Renal cortex interstitium (tissue), 11 donors: ENCODE results near the gene ING5. TPM values are rescaled to one million over a fixed set of nuclear protein-coding genes. Genes with fewer than 3 reads are reported as not detected.

Experiments
- DNase-seq, 11 donors: peaks; one replicate each; pipeline ENCODE4 v3.0.0-alpha.2; 2013; ENCODE audit warnings: low read depth in 9 of 11, low spot score in 4 of 11; ENCODE audit errors: extremely low read depth in 1 of 11
- polyA plus RNA-seq, 3 donors: library from polyadenylated mRNA; unstranded; fragments of 120-200 nt; gene quantifications; one replicate each; pipeline ENCODE4 v1.2.1, GENCODE V29; 2013; ENCODE audit not compliant: insufficient read length in 3 of 3

Gene ING5
- polyA plus RNA-seq, 3 donors: 39.4 to 54.5 (median 41.0) TPM

DNA sequence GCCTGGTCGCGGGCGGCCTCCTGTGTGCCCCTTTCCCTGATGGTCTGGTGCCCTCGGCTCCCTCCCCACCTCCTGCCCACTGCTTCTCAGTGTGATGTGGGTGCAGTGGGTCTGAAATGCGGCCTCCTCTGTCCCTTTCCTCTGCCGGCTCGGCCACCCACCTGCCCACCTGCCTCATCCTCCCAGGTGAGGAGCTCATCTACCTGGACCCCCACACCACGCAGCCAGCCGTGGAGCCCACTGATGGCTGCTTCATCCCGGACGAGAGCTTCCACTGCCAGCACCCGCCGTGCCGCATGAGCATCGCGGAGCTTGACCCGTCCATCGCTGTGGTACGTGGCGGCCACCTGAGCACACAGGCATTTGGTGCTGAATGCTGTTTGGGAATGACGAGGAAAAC lies 33.5 kb upstream of the ING5 start:
- DNase-seq: no peak

DNA sequence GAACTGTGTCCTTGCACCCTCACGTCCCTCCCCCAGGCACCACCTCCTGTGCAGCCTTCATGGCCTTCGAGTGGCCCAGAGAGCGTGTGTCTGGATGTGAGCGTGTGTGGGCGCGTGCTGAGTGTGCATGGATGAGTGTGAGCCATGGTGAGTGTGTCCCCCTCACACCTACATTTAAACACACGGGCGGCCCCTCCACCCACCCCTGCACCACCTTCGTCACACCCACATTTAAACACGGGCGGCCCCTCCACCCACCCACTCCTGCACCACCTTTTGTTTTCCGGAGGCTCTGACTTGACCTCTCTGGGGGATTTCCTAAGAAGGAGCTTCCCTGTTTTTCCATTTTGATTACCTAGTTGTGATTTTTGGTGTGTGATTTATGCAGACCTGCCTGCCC lies 33.0 kb upstream of the ING5 start:
- DNase-seq: no peak

DNA sequence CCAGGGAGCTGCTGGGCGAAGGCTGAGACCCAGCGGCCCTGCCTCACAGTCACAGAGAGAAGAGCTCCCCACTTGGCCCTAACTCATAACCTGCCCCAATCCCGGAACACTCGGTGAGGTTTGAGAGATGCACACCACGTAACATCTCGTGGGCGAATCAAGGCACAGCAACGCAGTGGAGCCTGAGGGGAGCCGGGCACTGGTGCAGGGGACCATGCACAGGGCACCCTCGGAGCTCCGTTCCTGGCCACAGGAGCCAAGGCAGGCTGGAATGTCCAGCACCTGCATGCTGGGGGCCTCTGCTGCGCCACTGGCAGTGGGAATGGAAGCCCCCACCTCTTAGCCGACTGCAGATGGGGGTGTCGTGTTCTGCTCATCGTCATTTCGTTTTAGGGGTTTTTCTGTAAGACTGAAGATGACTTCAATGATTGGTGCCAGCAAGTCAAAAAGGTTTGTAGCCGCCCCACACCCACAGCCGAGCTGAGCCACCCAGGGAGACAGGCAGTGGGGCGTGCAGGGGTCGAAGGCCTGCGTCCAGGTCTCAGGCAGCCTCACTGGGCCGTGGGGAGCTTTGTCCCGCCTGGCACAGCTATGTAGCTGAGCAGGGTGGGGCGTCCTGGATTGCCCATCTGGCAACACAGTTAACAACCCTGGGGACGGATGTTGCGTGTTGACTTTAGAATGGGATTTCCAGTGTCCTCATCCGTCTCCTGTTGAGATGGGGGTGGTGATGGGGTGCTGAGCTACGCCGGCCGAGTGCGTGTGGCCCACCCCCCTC lies 31.3 kb upstream of the ING5 start:
- DNase-seq: no peak

DNA sequence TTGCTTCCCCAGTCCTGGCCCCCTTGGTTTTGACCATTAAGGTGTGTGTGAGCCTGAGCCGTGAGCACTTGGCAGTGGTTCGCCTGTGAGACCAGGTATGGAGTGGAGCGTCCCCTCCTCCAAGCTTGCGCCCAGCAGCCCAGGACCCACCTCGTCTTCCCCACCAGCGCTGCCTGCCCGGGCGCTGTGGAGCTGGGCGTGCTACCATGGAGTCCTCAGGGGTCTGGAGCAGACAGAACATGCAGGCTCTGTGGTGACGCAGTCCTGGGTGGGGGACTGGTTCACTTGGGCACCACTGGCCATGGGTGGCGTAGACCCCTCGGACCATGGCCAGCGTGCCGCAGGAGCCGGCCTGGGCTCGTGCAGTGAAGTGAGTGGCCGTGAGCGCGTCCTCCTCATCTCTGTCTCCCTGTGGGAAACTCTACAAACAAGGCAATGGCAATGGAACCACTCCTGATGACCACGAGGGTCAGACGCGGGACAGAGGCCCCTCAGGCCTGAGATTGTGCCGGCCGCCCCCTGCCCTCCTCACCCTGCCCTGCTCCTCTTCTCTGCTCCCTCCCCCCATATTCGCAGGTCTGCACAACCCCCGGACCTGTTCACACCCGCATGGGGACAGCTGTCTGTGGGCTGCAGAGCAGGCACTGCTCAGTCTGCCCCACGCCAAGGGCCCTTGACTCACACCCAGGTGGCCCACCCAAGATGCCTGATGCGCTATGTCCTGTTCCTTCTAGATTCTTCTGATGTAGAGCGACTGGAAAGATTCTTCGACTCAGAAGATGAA lies 30.2 kb upstream of the ING5 start:
- DNase-seq: no peak

DNA sequence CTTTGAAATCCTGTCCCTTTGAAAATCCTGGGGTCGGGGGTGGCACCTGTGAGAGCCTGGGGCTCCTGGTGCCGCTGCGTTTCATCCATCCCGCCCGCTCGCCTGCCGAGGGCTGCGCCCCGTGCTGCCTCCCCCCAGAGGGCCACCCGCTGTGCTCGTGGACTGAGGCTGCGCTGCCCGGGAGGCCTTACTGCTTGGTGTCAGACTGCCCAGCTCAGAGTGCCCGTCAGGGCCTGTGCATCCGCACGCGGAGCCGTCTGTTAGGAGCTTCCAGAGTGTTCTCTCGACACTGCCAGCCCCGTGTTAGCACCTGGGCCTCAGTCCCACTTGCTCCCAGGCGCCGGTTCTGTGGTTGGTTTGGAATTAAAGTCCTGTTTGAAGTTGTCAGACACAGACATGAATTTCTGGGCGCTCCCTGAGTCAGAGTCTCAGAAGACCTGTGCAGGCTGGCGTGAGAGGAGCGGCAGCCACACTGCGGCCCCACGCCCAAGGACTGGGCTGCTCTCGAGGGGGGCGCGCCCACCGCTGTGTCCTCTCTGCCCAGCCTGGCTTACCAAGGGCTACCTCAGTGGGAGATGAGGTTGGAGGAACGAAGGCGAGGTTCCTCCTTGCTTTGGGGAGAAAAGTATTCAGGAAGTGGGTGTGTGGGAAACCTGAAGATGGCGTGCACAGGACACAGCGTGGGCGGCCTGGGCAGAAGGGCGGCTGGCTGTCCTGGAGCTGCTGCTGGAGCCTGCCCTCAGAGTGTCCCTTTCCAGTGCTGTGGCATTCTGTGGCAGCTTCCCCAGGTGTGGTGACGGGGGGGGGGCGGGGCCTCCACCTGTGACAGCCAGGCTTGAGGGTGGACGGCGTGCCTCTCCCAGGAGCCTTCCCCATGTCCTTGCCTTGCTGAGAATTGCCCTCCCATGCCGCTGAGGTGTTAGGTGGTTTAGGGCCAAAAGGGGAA lies 29.3 kb upstream of the ING5 start:
- DNase-seq: no peak

DNA sequence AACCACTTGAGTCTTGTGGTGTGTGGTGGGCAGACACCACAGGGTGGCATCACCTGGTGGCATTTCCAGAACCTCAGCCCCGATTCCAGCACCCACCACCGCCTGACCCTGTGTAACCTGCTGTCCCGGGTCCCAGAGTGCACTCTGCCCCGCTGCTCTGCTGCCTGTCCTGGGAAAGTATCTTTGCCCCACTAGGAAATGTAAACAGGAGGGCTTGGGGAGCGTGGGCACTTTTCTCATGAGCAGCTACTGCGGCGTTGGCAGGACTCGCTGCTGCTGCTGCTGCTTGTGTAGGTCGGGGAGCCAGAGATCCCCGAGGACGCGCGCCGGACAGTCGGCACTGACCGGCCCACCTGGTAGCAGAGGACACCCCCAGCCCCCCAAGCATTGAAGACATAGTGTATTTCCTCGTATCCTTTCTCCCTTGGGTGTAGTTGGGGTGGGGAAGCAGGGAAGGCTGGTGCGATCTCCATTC lies 28.6 kb upstream of the ING5 start:
- DNase-seq: no peak

DNA sequence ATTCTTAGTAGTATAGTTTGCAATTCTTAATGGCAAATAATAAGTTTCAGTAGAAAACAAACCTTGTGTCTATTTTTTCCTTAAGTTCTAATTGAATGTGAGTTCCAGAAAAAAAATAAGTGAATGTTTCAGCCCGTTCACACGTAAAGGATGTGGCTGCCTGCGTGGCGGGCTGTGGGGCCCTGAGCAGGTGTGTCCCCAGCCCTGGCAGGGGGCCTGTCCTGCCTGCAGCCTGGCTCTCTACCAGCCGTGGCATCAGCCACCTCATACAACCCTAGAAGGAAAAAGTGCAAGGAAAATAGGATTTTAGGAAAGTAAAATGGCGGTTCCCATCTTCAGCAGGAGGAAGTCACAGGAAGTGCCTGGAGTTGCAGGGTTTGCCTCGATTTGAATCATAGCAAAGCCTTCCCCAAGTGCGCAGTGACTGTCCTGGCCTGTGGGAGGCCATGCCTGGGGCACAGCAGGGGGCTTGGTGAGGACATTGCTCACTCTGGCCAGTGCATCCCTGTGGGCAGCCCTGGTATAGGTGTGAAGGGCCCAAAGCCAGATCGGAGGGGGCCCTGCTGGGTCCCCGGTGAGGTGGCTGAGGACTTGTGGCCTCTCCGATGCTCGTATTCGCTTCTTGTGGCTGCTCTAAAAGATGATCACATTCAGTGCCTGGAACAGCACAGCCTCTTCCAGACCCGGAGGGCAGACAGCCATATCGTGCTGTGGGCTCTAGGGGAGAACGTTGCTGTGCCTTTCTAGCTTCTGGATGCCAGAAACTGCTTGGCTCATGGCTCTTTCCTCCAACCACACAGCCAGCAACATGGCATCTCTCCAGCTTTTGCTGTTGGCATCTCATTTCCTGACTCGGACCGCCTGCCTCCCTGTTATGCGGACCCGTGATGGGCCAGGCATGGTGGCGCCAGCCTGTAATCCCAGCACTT lies 27.8 kb upstream of the ING5 start:
- DNase-seq: no peak

GRCh38 chr2:241675885-241676284 lies 26.0 kb upstream of the ING5 start:
- no peak for DNase-seq

DNA sequence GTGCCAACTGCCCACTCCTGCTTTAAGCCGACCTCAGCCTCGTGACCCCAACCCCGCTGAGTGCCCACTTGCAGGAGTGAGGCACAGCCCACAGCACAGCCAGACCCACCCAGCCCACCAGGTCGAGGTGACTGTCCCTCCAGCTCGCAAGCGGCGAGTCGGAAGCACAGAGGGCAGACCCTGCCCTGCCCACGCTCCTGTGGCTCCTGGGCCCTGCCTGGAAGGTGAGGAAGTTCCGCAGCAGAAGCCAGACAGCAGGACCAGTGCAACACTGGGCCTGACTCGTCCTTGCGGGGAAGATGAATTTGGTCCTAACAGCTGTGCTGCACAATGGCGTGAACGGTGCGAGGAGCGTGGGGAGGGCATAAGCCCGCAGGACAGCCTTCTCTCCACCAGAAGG lies 25.2 kb upstream of the ING5 start:
- no peak for DNase-seq

DNA sequence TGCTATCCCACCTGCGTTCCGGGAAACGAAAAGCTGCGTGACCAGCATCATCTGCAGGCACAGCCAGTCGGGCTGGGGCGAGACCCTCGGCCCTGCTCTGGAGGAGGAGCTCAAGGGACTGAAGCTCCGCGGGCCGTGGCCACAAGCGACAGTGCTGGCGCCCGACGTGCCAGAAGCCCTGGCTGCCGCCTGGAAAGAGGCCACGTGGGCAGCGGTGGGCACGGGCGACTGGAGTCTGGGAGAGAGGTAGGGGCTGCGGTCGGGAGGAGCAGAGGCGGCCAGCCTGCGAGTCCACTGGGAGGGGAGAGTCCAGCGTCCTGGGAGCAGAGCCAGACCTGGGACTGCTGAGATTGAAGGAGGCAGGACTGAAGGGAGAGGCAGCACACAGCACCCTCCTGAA lies 24.4 kb upstream of the ING5 start:
- DNase-seq: no peak

- no peak for DNase-seq
These were observed 23.5 kb upstream of the ING5 start for GRCh38 chr2:241678307-241678706.

DNA sequence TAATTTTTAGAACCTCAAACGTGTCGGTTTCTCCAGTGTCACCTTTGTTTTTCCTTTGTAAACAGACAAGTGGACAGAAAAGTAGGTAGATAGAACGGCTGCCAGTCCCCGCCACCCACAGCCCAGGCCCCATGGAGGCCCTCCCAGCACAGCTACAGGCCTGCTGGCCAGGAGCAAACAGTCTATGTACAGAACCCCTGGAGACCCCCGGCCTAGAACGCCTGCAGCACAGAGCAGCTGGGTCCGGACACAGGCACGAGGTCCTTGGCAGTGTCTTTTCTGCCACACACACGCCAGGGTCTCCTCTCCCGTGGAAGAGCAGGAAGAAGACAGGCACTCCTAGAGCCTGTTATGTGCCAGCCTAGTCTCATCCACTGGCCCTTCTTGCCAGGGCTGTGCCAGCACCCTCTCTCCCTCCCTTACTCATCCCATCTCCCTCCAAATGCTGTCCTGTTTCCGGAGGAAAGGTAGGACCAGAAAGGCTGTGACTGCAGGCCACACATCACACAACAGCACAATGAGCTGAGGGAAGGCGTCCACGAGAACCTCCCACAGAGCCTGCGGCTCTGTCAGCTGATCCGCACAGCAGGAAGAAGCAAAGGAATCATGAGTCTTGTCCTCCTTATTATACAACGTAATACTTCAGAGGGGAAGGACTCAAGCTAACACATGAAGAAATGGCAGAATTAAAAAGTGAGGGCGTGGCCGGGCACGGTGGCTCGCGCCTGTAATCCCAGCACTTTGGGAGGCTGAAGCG lies 22.9 kb upstream of the ING5 start:
- DNase-seq: no peak

DNA sequence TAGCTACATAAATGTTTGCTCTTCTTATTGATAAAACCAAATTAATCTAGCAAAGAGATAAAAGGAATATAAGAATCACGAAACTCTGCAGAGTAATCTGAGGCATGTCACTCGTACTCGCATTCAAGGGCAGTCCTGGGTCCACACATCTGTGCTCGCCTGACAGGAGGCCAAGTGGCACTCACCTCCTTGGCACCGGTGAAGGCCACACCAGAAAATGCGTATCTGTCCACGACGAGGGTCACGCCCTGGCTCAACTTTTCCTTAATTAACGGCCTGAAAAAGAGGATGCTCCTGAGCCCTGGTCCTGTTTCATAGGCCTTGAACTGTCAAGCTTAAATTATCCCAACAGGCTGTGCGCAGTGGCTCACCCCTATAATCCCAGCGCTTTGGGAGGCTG lies 21.8 kb upstream of the ING5 start:
- no peak for DNase-seq

- no peak for DNase-seq
These were observed 20.8 kb upstream of the ING5 start for GRCh38 chr2:241680827-241681599.

DNA sequence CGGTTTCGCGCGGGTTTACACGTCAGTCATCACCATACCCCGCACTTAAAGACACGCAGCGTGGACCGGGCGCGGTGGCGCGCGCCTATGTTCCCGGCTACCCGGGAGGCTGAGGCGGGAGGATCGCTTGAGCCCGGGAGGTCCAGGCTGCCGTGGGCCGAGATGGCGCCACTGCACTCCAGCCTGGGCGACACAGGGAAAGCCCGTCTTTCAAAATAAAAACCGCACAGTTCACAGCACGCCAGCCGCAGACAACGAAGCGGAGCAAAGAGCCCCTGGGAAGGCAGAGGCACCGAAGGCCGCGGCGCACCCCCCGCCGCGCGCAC lies 15.6 kb upstream of the ING5 start:
- no peak for DNase-seq

DNA sequence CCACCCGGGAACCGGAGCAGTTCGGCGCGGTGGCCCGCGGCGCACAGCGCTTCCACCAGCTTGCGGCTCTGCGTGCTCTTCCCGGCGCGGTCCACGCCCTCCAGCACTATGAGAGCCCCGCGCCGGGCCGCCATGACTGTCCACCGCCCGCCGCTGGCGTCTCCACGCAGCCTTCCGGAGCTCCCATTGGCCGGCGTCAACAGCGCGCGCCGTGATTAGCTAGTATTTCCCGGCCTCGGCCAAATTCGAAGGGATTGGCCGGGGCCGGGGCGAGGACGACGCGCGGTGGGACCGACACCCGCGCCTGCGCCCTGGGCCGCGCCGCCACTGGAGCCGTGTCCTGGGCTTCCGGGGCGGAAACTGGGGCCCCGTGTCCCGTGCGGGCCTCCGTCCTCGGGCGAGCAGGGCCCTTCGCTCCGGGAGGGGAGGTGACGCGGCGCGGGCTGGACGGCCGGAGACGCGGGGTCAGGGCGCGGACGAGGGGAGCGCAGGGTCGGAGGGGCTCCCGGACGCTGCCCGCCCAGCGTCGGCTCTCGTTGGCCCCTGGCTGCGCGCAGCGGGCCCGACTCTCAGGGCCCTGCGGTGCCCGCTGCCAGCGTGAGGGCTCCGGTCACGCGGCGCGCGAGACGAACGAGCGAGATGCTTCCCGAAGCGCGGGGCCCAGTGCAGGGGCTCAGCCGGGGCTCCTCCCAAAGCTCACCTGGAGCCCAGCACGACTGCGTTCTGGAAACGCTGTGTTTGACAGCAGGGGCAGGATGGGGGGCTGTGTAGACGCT lies 15.0 kb upstream of the ING5 start, which contains the start of gene DTYMK:
Gene DTYMK (minus strand): TSS at position 166 of the 776 bp plus-strand sequence. CDS start 32 bp downstream, at position 134.
- peak; percentile 74 to 96 (median 93) for DNase-seq
